Thymus (tissue), 11 donors: ENCODE data around the gene PODNL1. TPM values are rescaled to one million over a fixed set of nuclear protein-coding genes. Genes with fewer than 3 reads are reported as not detected.

Source experiments
- DNase-seq, 9 donors: peaks; one replicate each; pipeline ENCODE4 v3.0.0-alpha.2; 2013; ENCODE audit warnings: low spot score in 9 of 9, low read depth in 6 of 9, missing footprints in 1 of 9
- H3K27ac ChIP-seq, 2 donors: one replicate each; pipeline ENCODE4 v1.5.1; 2013; ENCODE audit warnings: control low read depth in 1 of 2, low read depth in 1 of 2, low read length in 1 of 2, mild to moderate bottlenecking in 1 of 2, moderate library complexity in 1 of 2
- H3K27me3 ChIP-seq, 2 donors: one replicate each; pipeline ENCODE4 v1.5.1; 2013; ENCODE audit warnings: low read length in 1 of 2; ENCODE audit not compliant: control insufficient read depth in 2 of 2, insufficient read depth in 1 of 2
- H3K36me3 ChIP-seq, 2 donors: one replicate each; pipeline ENCODE4 v1.5.1; 2013; ENCODE audit warnings: low read length in 1 of 2, mild to moderate bottlenecking in 1 of 2, moderate library complexity in 1 of 2; ENCODE audit not compliant: control insufficient read depth in 2 of 2, insufficient read depth in 2 of 2
- H3K4me1 ChIP-seq, 2 donors: one replicate each; pipeline ENCODE4 v1.5.1; 2013; ENCODE audit warnings: low read length in 2 of 2; ENCODE audit not compliant: control insufficient read depth in 2 of 2, insufficient read depth in 2 of 2
- H3K4me3 ChIP-seq, 2 donors: one replicate each; pipeline ENCODE4 v1.5.1; 2013; ENCODE audit warnings: low read length in 2 of 2, control low read depth in 1 of 2, mild to moderate bottlenecking in 1 of 2
- H3K9me3 ChIP-seq, 2 donors: one replicate each; pipeline ENCODE4 v1.5.1; 2013; ENCODE audit warnings: low read length in 1 of 2, mild to moderate bottlenecking in 1 of 2; ENCODE audit not compliant: control insufficient read depth in 2 of 2, insufficient read depth in 1 of 2
- WGBS: extraction: QIAGEN DNeasy Blood & Tissue Kit; methylation state at CpG from one replicate; pipeline ENCODE4 v1.1.7; 2013; 5-methylcytosine and 5-hydroxymethylcytosine counted together
- polyA plus RNA-seq: library from polyadenylated mRNA; stranded (reverse); fragments of 200-250 nt; gene quantifications from one replicate; pipeline ENCODE4 v1.2.3, GENCODE V29; 2013
- total RNA-seq: library from RNA; stranded (reverse); fragments of 120-200 nt; gene quantifications from one replicate; pipeline ENCODE4 v1.2.4, GENCODE V29; 2013
- donor health status: healthy.

Gene PODNL1
- total and polyA plus RNA-seq, 2 donors, result 0.09 to 0.94 TPM

DNA sequence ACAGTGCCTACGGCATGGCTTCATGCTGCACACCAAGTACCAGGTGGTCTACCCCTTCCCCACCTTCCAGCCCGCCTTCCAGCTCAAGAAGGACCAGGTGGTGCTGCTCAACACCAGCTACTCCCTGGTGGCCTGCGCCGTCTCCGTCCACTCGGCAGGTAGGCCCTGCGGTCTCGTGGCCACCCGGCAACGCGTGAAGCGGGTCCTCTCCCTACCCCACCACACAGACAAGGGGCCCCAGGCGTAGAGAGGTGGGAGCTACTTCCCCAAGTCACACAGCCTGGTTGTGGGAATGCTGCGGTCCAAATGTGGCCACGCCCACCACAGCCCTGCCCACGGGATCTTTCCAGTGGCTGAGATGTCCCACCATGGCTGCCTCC, 18.1 kb upstream of the PODNL1 start:
- Histone ChIP-seq H3K27me3 (no peaks in the 10 kb centered on the region), H3K36me3 (peaks cover 65 to 71% of the 10 kb centered on the region in 2 donors), H3K9me3 (no peaks in the 10 kb centered on the region), H3K4me1 (peaks cover 10 to 17% of the 10 kb centered on the region in 2 donors), H3K27ac (no peak overlapping the region), H3K4me3 (no peak overlapping the region)
- 98% methylated on average over 16 of the region's 16 CpGs for WGBS
- no peak for DNase-seq

DNA sequence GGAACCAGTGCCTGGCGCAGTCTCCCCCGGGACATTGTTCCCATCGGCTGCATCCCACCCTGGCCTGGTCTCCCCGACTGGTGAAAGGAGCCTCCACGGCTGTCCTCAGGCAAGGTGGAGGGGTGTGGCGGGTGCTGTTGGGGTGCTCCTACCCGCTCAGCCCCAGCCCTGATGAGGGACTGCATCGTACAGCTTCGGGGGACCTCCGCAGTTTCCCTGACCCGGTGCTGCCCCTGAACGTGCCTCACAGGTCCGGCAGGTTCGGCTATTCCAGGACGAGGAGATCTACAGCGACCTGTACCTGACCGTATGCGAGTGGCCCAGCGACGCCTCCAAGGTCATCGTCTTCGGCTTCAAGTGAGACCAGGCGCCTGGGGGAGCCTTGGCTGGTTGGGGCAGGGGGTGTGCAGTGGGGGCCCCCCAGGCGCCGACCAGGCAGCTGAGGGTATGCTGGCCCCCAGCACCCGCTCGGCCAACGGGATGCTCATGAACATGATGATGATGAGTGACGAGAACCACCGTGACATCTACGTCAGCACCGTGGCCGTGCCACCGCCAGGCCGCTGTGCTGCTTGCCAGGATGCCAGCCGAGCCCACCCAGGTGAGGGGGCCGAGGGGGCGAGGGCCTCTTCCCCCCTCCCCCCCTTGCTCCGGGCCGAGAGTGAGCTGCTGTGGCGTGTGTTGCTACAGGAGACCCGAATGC, 17.6 kb upstream of the PODNL1 start:
- H3K27ac ChIP-seq, result no peak overlapping the region
- no peak overlapping the region for H3K4me3 ChIP-seq
- DNase-seq, result no peak
- peaks cover 60 to 66% of the 10 kb centered on the region in 2 donors for H3K36me3 ChIP-seq
- H3K9me3 ChIP-seq, result no peaks in the 10 kb centered on the region
- 97% methylated on average over 42 of the region's 42 CpGs for WGBS
- peaks cover 10 to 17% of the 10 kb centered on the region in 2 donors for H3K4me1 ChIP-seq
- no peaks in the 10 kb centered on the region for H3K27me3 ChIP-seq

DNA sequence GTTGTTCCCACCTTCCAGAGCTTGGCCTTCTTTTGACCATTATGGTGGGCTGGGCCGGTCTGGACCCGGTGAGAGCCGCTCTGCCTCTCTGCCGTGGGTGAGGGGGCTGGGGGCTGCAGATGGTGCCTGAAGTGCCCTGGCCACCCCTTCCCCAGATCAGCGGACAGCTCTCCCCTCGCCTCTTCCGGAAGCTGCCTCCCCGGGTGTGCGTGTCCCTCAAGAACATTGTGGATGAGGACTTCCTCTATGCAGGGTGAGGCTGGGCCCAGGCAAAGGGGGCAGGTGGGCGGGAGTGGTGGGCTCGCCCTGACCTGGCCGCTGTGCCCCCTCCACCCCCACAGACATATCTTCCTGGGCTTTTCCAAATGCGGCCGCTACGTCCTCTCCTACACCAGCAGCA, 16.0 kb upstream of the PODNL1 start:
- Histone ChIP-seq H3K4me1 (peaks cover 10 to 17% of the 10 kb centered on the region in 2 donors), H3K36me3 (peaks cover 44 to 49% of the 10 kb centered on the region in 2 donors), H3K27me3 (no peaks in the 10 kb centered on the region), H3K9me3 (no peaks in the 10 kb centered on the region), H3K27ac (no peak overlapping the region), H3K4me3 (no peak overlapping the region)
- no peak for DNase-seq
- 95% methylated on average over 15 of the region's 15 CpGs for WGBS

DNA sequence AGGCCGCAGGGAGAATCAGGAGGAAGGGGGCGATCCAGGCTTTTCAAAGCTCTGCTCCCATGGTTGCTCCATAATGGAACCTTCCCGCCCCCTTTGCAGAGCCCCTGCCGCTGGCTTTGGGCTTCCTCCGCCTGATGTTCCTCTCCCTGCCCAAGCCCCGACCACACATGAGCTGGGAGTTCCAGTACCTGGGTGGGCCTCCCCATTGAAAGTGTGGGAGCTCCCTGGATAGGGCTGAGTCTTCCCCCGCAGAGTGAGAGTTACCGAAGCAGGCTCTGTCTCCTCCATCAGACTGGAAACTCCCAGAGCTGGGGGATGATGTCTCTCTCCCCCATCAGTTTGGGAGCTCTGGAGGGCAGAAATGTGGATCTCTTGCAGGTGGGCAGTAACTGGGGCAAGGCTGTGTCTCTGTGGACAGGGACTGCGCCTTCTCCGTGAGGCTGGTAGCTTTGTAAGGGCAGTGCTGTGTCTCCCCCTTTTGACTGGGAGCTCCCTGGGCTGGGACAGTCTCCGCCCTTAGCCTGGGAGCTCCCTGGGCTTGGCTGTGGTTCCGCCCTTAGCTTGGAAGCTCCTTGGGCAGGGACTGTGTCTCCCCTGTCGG, 14.8 kb upstream of the PODNL1 start:
- no peaks in the 10 kb centered on the region for H3K9me3 ChIP-seq
- H3K36me3 ChIP-seq, result peaks cover 33 to 38% of the 10 kb centered on the region in 2 donors
- no peaks in the 10 kb centered on the region for H3K27me3 ChIP-seq
- peak overlapping the region; percentile 77 to 96 for H3K4me3 ChIP-seq
- peak in 1 of 9 donors; percentile 25 for DNase-seq
- 22% methylated on average over 13 of the region's 13 CpGs for WGBS
- peaks cover 10 to 17% of the 10 kb centered on the region in 2 donors for H3K4me1 ChIP-seq
- no peak overlapping the region for H3K27ac ChIP-seq

DNA sequence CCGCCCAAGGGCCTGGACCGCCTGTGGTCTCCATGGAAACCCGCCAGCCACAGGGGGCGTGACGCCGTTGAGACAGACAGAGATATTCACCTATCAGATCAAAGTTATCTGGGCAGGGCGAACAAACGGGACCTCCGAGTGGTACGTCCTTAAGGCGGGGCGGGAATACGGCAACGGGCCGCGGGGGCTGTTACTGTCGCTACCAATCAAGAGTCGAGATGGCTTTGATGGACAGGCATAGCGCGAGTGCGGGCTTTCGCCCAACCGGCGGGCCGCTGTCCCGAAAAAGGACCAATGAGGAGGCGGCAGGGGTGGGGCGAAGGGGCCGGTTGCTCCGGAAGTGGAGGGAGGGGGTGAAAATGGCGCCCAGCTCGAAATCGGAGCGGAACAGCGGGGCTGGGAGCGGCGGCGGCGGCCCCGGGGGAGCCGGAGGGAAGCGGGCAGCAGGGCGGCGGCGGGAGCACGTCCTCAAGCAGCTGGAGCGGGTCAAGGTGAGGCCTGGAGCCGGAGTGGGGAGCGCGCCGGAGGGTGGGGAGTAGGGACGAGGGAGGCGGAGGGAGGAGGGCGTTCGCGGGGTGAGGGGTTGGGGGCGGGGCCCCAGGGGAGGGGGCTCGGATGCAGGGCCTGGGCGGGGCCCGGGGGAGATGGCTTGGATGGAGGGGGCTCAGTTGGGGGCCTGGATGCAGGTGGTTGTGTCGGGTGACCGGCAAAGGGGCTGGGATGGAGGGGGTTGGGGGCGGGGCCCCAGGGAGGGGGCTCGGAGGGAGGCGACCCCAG, 14.1 kb upstream of the PODNL1 start, which contains the start of gene DCAF15:
Gene DCAF15 (plus strand): TSS at position 356 of the 777 bp plus-strand sequence. CDS start 4 bp downstream, at position 360.
- H3K27ac ChIP-seq, result peak within 1 kb of the TSS in 1 of 2 donors; percentile 93
- peak within 1 kb of the TSS; percentile 77 to 96 for H3K4me3 ChIP-seq
- H3K4me1 ChIP-seq, result peaks cover 10 to 17% of the 10 kb centered on the region in 2 donors
- no peaks in the 10 kb centered on the region for H3K9me3 ChIP-seq
- peaks cover 26 to 31% of the 10 kb centered on the region in 2 donors for H3K36me3 ChIP-seq
- H3K27me3 ChIP-seq, result no peaks in the 10 kb centered on the region
- under 1% methylated on average over 65 of the region's 65 CpGs for WGBS
- DNase-seq, result peak; percentile 95 to 100 (median 98)

DNA sequence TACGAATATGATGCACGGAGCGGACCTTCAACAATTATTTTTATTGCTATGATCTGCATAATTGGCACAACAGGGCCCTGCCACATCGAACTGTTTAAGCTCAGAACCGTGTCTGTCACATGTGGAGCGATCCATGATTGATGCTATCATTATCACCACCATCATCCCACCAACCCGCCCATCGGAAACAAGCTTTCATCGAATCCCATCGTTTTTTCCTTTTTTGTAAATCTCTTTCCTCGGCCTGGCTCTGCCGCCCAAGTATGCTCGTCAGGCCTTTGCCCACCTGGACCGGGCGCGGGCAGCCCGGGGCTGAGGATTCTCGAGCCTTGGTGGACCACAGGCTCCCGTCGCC, 13.6 kb upstream of the PODNL1 start:
- Histone ChIP-seq H3K9me3 (no peaks in the 10 kb centered on the region), H3K27me3 (no peaks in the 10 kb centered on the region), H3K4me3 (peak overlapping the region; percentile 52 to 96), H3K4me1 (peaks cover 10 to 17% of the 10 kb centered on the region in 2 donors), H3K27ac (no peak overlapping the region), H3K36me3 (peaks cover 21 to 25% of the 10 kb centered on the region in 2 donors)
- no peak for DNase-seq
- WGBS, result 13% methylated on average over 20 of the region's 20 CpGs

DNA sequence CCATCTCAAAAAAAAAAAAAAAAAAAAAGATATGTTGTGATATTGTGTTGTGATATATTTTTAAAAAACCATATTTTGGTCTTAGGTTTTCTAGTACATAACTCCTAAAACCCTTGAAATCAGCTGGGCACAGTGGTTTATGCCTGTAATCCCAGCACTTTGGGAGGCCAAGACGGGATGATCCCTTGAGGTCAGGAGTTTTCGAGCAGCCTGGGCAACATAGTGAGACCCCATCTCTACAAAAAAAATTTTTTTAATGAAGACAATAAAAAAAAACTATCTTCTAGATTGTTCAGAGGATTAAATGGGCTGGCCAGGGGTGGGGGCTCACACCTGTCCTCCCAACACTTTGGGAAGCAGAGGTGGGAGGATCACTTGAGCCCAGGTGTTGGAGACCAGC, 12.8 kb upstream of the PODNL1 start:
- no peaks in the 10 kb centered on the region for H3K27me3 ChIP-seq
- peaks cover 14 to 18% of the 10 kb centered on the region in 2 donors for H3K36me3 ChIP-seq
- H3K4me1 ChIP-seq, result peaks cover 10 to 17% of the 10 kb centered on the region in 2 donors
- no peaks in the 10 kb centered on the region for H3K9me3 ChIP-seq
- H3K27ac ChIP-seq, result no peak overlapping the region
- 95% methylated on average over 2 of the region's 2 CpGs for WGBS
- no peak overlapping the region for H3K4me3 ChIP-seq
- DNase-seq, result no peak

DNA sequence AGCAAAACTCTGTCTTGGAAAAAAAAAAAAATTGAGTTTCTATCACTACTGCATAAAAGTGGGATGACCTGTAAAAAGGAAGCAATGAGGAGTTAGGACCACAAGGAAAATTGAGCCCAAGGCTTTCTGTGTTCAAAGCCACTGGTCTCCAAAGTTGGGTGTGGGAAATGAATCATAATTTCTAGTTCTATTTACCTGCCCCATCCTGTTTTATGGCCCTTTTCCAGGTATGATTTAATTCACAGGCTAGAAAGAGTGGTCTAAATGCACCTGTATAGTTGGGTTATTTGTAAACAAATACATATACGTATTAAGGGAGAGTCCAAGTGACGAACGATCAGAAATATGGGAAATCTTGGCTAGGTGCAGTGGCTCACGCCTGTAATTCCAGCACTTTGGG, 8.2 kb upstream of the PODNL1 start:
- H3K4me1 ChIP-seq, result no peaks in the 10 kb centered on the region
- no peaks in the 10 kb centered on the region for H3K9me3 ChIP-seq
- H3K36me3 ChIP-seq, result no peaks in the 10 kb centered on the region
- DNase-seq, result no peak
- H3K27me3 ChIP-seq, result no peaks in the 10 kb centered on the region
- no peak overlapping the region for H3K27ac ChIP-seq
- 95% methylated on average over 4 of the region's 4 CpGs for WGBS
- no peak overlapping the region for H3K4me3 ChIP-seq
